ENCODE results near the gene PLA2G4E. TPM values are rescaled to one million over a fixed set of nuclear protein-coding genes. Genes with fewer than 3 reads are reported as not detected.

The PLA2G4E gene
- total and polyA plus RNA-seq, 9 donors: 0.02 to 0.11 TPM; not detected in 7

GRCh38 chr15:41988896-41989572 lies 31.8 kb downstream of the PLA2G4E start:
- Histone ChIP-seq H3K4me3 (no peak overlapping the region), H3K27me3 (no peaks in the 10 kb centered on the region), H3K4me1 (ENCODE audit: insufficient read depth) (no peaks in the 10 kb centered on the region), H3K9me3 (no peaks in the 10 kb centered on the region), H3K36me3 (no peaks in the 10 kb centered on the region), H3K27ac (no peak overlapping the region)
- 63 to 66% (median 65%) methylated on average over 21 of the region's 21 CpGs for WGBS, 3 donors
- peak in 1 of 5 donors; percentile 27 for DNase-seq
- TF ChIP-seq POLR2A (IDR thresholded peaks at IDR 0.05) (no peak), CTCF (IDR thresholded peaks at IDR 0.05) (no peak), EP300 (IDR thresholded peaks at IDR 0.05) (no peak)
- intact Hi-C loops (cut with DNase I): loop anchor here in 1 of 4 donors (2.0 to 5.0 kb wide), 2 partner anchors 68 to 93 kb away; no protein-coding TSS in a partner anchor

GRCh38 chr15:41987925-41988275 lies 32.9 kb downstream of the PLA2G4E start:
- H3K9me3 ChIP-seq: no peaks in the 10 kb centered on the region
- TF ChIP-seq EP300 (IDR thresholded peaks at IDR 0.05) (no peak), CTCF (IDR thresholded peaks at IDR 0.05) (no peak)
- intact Hi-C loops (cut with DNase I): loop anchor here in 2 of 4 donors (2.0 to 5.0 kb wide), 3 partner anchors 69 to 97 kb away; no protein-coding TSS in a partner anchor

GRCh38 chr15:41987246-41987924 lies 33.5 kb downstream of the PLA2G4E start:
- Histone ChIP-seq H3K4me1 (ENCODE audit: insufficient read depth) (no peaks in the 10 kb centered on the region), H3K27me3 (no peaks in the 10 kb centered on the region), H3K27ac (no peak overlapping the region), H3K9me3 (no peaks in the 10 kb centered on the region), H3K4me3 (no peak overlapping the region), H3K36me3 (no peaks in the 10 kb centered on the region)
- no peak for TF ChIP-seq POLR2A (IDR thresholded peaks at IDR 0.05)
- no peak for TF ChIP-seq EP300 (IDR thresholded peaks at IDR 0.05)
- no peak for TF ChIP-seq CTCF (IDR thresholded peaks at IDR 0.05)
- 70 to 78% (median 78%) methylated on average over 17 of the region's 17 CpGs for WGBS, 3 donors
- intact Hi-C loops (cut with DNase I): loop anchor here in 2 of 4 donors (2.0 to 5.0 kb wide), 2 partner anchors 95 to 97 kb away; no protein-coding TSS in a partner anchor
- no peak for DNase-seq

More at GRCh38 chr15:41987925-41988275, 32.9 kb downstream of the PLA2G4E start:
- no peaks in the 10 kb centered on the region for H3K36me3 ChIP-seq
- no peaks in the 10 kb centered on the region for H3K4me1 ChIP-seq (ENCODE audit: insufficient read depth)
- peak in 1 of 5 donors; percentile 17 for DNase-seq
- WGBS, 3 donors: 84 to 91% (median 88%) methylated on average over 11 of the region's 11 CpGs
- no peak overlapping the region for H3K4me3 ChIP-seq
- H3K27me3 ChIP-seq: no peaks in the 10 kb centered on the region
- H3K27ac ChIP-seq: no peak overlapping the region

- H3K36me3 ChIP-seq: no peaks in the 10 kb centered on the region
- no peak for DNase-seq
- intact Hi-C loops (cut with DNase I): loop anchor here in 2 of 4 donors (2.0 to 5.0 kb wide), 2 partner anchors 97 to 99 kb away; no protein-coding TSS in a partner anchor
- peaks cover 3% of the 10 kb centered on the region for H3K4me1 ChIP-seq (ENCODE audit: insufficient read depth)
- H3K27me3 ChIP-seq: no peaks in the 10 kb centered on the region
- no peak overlapping the region for H3K27ac ChIP-seq
- H3K9me3 ChIP-seq: no peaks in the 10 kb centered on the region
- 92 to 94% (median 93%) methylated on average over 19 of the region's 19 CpGs for WGBS, 3 donors
- no peak overlapping the region for H3K4me3 ChIP-seq
- TF ChIP-seq EP300 (IDR thresholded peaks at IDR 0.05) (no peak), CTCF (IDR thresholded peaks at IDR 0.05) (no peak), POLR2A (IDR thresholded peaks at IDR 0.05) (no peak)
Measured at GRCh38 chr15:41985236-41986160, 35.3 kb downstream of the PLA2G4E start.
